Amniotic epithelial cell (primary cell): ENCODE measurements around the gene MYCBP.
A peak's percentile ranks its signal among the peaks of the same experiment; 100 is the strongest.
"Not testable (repeated sequence)": the region's sequence is repeated elsewhere in the genome, so short reads cannot be mapped to it uniquely, and the experiment has no call there.

ENCODE experiments used
- DNase-seq: peaks from one replicate; pipeline ENCODE4 v3.0.0-alpha.2; 2010; ENCODE audit warnings: low read depth

The MYCBP gene

GRCh38 chr1:38867208-38867607 lies 5.9 kb downstream of the MYCBP start:
- DNase-seq, result peak; percentile 24

GRCh38 chr1:38865112-38865715 lies 7.9 kb downstream of the MYCBP start:
- peak; percentile 25 for DNase-seq

- DNase-seq, result peak; percentile 7
Observed at GRCh38 chr1:38860454-38860795, 12.7 kb downstream of the MYCBP start.

GRCh38 chr1:38859561-38860453 lies 13.3 kb downstream of the MYCBP start, which contains the start of gene RRAGC:
Gene RRAGC (minus strand): TSS chr1:38859772. CDS start chr1:38859646, 126 bp downstream.
- DNase-seq, result peak; percentile 95

GRCh38 chr1:38858833-38859560 lies 14.2 kb downstream of the MYCBP start:
- peak; percentile 54 for DNase-seq

GRCh38 chr1:38852780-38853179 lies 20.4 kb downstream of the MYCBP start:
- no peak for DNase-seq

GRCh38 chr1:38848071-38848470 lies 25.1 kb downstream of the MYCBP start:
- DNase-seq, result no peak

DNA sequence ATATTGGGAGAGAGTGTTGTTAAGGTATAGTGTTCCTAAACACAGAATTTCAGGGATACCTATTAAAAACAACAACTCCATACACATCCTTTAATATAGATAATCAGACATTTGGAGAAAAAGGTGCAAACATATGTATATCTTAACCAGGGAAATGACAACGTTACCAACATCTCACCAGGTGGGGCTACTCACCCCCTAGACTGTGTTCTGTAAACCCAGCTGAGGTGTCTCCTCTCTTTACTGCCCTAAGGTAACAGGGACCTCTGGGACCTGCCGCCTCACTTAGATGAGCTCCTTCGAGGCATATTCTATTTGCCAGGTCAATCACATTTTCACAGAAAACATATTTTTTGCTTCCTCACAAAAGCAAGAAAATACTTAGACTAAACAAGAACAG lies 26.9 kb downstream of the MYCBP start:
- DNase-seq, result no peak

DNA sequence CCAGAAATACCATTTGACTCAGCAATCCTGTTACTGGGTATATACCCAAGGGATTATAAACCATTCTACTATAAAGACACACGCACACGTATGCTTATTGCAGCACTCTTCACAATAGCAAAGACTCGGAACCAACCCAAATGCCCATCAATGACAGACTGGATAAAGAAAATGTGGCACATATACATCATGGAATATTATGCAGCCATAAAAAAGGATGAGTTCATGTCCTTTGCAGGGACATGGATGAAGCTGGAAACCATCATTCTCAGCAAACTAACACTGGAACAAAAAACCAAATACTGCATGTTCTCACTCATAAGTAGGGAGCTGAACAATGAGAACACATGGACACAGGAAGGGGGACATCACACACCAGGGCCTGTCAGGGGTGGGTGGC lies 28.1 kb downstream of the MYCBP start:
- DNase-seq, result not testable (repeated sequence)

DNA sequence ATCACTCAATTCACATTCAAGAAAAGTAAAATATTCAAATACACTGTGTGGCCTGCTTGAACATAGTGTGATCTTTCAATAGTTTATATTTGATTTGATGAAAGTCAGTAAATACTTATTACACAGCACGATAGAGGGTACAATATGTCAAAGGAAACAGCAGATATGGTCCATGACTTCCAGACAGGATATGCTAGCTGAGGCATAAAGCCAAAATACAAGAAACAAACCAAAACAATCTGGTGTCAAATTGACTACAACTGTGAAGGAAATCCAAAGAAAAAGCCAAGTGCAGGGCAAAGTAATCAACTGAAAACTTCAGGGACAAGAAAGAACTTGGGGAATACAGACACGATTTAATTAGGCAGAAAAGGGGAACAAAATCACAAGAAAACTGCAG lies 32.9 kb downstream of the MYCBP start:
- DNase-seq, result no peak

DNA sequence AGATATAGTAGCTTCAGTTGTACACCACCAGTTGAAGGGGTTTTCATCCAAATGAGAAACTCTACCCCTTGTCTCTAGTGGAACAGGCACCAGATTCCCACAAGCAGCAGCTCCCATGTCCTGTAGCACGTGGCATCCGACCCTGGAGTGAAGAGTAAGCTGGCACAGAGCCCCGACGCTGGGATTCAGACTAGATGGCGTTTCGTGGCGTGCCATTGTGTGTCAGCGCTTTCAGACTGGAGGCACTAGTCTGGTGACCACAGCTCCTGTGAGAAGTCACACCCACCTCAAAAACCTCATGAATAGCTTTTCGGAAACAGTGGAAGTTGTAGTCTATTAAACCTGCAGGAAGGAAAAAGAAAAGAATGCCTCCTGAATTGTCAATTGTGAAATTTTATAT lies 33.8 kb downstream of the MYCBP start:
- DNase-seq, result no peak

DNA sequence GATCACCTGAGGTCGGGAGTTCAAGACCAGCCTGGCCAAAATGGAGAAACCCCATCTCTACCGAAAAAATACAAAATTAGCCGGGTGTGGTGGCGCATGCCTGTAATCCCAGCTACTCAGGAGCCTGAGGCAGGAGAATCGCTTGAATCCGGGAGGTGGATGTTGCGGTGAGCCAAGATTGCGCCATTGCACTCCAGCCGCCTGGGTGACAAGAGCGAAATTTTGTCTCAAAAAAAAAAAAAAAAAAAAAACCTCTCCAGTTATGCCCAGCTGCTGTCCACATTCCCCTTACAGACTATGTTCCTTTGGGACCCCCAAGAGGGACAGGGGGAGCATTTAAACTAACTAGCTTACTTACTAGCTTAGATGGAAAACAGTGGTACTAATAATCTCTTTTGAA lies 36.8 kb downstream of the MYCBP start:
- DNase-seq, result not testable (repeated sequence)

- peak; percentile 85 for DNase-seq
Observed at GRCh38 chr1:38834937-38835827, 38.0 kb downstream of the MYCBP start.

- DNase-seq, result no peak
Observed at GRCh38 chr1:38834221-38834782, 38.8 kb downstream of the MYCBP start.

DNA sequence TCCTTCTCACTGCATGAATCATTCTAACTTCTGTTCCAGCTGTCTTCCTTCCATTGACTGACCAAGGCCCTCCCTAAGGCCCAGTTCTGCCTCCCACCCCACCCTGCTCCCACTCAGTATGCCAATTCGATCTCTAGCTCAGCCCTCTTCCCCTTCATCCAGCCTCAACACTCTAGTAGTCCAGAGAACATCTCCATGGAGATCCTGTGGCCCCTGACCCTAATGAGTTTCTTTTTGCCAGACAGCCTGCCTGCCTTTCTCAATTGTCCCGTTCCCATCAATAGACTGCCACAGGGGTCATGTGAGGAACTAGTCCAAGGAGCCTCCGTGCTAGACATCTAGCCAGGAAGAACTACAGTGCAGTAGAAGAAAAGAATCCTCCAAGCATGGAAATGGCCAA lies 40.0 kb downstream of the MYCBP start:
- DNase-seq, result no peak

- no peak for DNase-seq
Observed at GRCh38 chr1:38832370-38832734, 40.8 kb downstream of the MYCBP start.

DNA sequence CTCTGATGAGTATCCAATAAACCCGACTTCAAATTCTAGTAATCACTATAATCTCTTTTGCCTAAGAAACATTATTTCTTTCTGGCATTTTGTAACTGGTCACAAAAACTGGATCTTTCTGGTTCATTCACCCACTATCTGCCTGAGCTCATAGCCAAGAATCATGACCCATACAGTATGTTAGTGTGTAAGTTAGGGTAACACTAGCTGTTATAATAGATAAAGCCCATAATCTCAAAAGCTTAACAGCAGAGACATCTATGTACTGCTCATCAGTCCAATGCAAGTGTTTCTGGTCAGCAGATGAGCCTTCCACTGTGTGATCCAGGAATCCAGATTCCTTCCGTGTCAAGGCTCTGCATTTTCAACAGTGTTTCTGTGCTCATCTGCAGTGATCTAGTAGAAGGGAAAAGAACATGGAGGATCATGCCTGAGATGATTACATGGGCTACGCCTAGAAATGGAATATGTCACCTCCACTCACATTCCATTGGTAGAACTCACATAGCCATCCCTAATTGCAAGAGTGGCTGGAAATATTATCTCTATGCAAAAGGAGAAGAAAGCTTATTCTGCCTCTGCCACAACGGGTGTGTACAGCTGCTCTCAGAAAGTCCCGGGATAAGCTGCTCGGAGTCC lies 41.3 kb downstream of the MYCBP start:
- no peak for DNase-seq

- DNase-seq, result no peak
Observed at GRCh38 chr1:38829368-38829767, 43.8 kb downstream of the MYCBP start.

DNA sequence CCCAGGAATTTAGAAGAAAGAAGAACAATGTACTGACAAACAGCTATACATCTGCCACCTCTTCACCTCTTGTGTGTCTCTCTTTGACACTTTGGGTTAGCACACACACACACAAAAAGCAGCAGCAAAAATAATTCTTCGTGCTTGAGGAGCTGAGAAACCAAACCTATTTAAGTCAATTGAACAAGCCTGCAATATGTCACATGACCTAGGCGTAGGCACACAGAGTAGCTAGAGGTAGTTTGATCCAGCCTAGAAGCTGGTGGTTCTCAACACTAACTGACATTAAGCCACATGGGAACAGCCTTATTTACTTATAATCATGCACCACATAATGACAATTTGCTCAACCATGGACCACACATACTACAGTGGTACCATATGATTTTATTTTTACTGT lies 45.8 kb downstream of the MYCBP start:
- DNase-seq, result no peak

DNA sequence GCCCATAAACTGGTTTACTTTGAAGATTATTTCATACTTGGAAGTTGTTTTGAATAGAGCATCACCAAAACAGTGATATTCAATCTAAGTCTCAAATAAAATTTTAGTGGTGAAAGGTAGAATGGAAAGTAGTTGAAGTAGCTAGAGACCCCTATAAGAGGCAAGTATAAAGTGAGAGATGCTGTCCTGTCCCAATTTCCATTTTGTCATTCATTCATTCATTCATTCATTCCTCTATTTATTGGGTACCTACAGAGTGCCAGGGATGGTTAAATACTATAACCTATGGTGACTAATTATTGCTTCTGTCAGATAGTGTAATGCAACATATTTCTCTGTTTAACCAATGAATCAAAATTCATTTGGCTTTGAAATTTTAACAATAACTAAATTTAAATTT lies 46.3 kb downstream of the MYCBP start:
- DNase-seq, result no peak

DNA sequence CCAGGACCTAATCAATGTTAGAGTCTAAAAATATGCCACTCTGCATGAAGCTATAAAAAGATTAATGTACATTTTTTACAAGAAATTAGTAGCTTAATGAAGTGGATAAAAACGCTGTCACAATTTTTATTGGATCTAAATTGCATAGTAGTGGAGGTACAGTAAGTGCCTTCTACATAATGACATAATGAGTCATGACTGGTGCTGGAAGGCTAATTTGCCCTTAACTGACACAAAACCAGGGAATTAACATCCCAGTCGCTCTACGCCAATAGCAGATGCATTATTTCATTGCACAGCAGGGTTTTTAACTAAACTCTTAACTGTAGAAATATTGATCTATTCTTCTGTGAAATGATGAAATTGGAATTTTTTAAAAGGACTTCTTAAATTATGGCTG lies 46.9 kb downstream of the MYCBP start:
- no peak for DNase-seq
